Endothelial cell of umbilical vein (primary cell): ENCODE data around the gene CPO. TPM values are rescaled to one million over a fixed set of nuclear protein-coding genes. Genes with fewer than 3 reads are reported as not detected.

ENCODE experiments used
- BruUV-seq: library from RNA; stranded (reverse); fragments of 400-500 nt; replicated peaks from 2 replicates; lab custom pipeline; 2021; lab: Mats Ljungman, UMichigan
- CTCF ChIA-PET: fragments of 300-600, 350-600 bp; sonication (Branson Sonifier 250); formaldehyde crosslinking; loops from one replicate; lab custom pipeline; 2021; ENCODE audit warnings: antibody characterized with exemption, inconsistent platforms; lab: Charles Lee
- POLR2A ChIA-PET: fragments of 300-600, 350-600 bp; sonication (Branson Sonifier 250); formaldehyde crosslinking; loops from one replicate; lab custom pipeline; 2021; ENCODE audit warnings: antibody characterized with exemption, inconsistent platforms; lab: Charles Lee
- DNase-seq: peaks from one replicate; pipeline ENCODE4 v3.0.0-alpha.2; 2011; ENCODE audit warnings: low read depth, low spot score
- FAIRE-seq: peaks from 2 replicates; lab custom pipeline; 2011; peaks lifted over from hg19 to GRCh38; lab: Jason Lieb, UNC
- H2AFZ ChIP-seq: 2 replicates; pipeline ENCODE4 v1.6.0; 2012; ENCODE audit warnings: low read depth, low read length, control low read depth, inconsistent platforms
- H3K27ac ChIP-seq: 2 replicates; pipeline ENCODE4 v1.5.1; 2011; ENCODE audit warnings: low read depth, mild to moderate bottlenecking, control low read depth, low read length, moderate library complexity; ENCODE audit not compliant: insufficient read depth
- H3K27me3 ChIP-seq, 2 experiments: 2 replicates each; pipeline versions ENCODE4 v1.6.0 to v1.6.1; 2011; ENCODE audit warnings: low read length in 2 of 2, mixed read lengths in 1 of 2; ENCODE audit not compliant: control insufficient read depth in 2 of 2, insufficient read depth in 2 of 2
- H3K36me3 ChIP-seq, 2 experiments: 2 replicates in 1 of 2; 3 replicates in 1 of 2; pipeline ENCODE4 v1.5.1; 2011; ENCODE audit warnings: low read length in 2 of 2, mild to moderate bottlenecking in 1 of 2, moderate library complexity in 1 of 2; ENCODE audit not compliant: control insufficient read depth in 2 of 2, insufficient read depth in 2 of 2; ENCODE audit errors: extremely low read depth in 1 of 2
- H3K4me1 ChIP-seq: 3 replicates; pipeline ENCODE4 v1.5.1; 2011; ENCODE audit warnings: mild to moderate bottlenecking, low read length; ENCODE audit not compliant: control insufficient read depth, insufficient read depth; ENCODE audit errors: extremely low read depth
- H3K4me2 ChIP-seq: 2 replicates; pipeline ENCODE4 v1.6.1; 2011; ENCODE audit warnings: low read length, control low read depth, mixed read lengths; ENCODE audit not compliant: insufficient read depth
- H3K4me3 ChIP-seq, 3 experiments: fragments of 200-600 bp in 1 of 3; sonication (generic), shearing (Covaris generic) in 1 of 3; replicated peaks in 1 of 3; 2 replicates each; pipeline ENCODE4 v1.5.1; 2011 to 2016; ENCODE audit warnings: control low read depth in 3 of 3, low read length in 3 of 3, mild to moderate bottlenecking in 2 of 3, inconsistent platforms in 1 of 3, low read depth in 1 of 3, moderate library complexity in 1 of 3; ENCODE audit not compliant: insufficient read depth in 1 of 3
- H3K79me2 ChIP-seq: 2 replicates; pipeline ENCODE4 v1.6.0; 2012; ENCODE audit warnings: low read length, inconsistent platforms; ENCODE audit not compliant: control insufficient read depth, insufficient read depth
- H3K9ac ChIP-seq: replicated peaks from 2 replicates; pipeline ENCODE3; 2011; ENCODE audit warnings: low read length, control low read depth; ENCODE audit not compliant: insufficient read depth; ENCODE audit errors: extremely low read depth
- H3K9me1 ChIP-seq: replicated peaks from 3 replicates; pipeline ENCODE4 v1.6.0; 2011; ENCODE audit warnings: mild to moderate bottlenecking, low read length; ENCODE audit not compliant: control insufficient read depth, insufficient read depth; ENCODE audit errors: extremely low read depth
- H3K9me3 ChIP-seq: replicated peaks from 2 replicates; pipeline ENCODE4 v1.5.1; 2012; ENCODE audit warnings: low read length, inconsistent platforms; ENCODE audit not compliant: control insufficient read depth, insufficient read depth
- H4K20me1 ChIP-seq: replicated peaks from 2 replicates; pipeline ENCODE3; 2011; ENCODE audit warnings: mild to moderate bottlenecking, low read length; ENCODE audit not compliant: control insufficient read depth, insufficient read depth; ENCODE audit errors: extremely low read depth
- CTCF ChIP-seq, 2 donors: IDR thresholded peaks; 1 replicate in 1 of 2; 2 replicates in 1 of 2; pipeline ENCODE4 v1.5.1; 2011; ENCODE audit warnings: low read length in 2 of 2, mild to moderate bottlenecking in 2 of 2, moderate library complexity in 2 of 2, control low read depth in 1 of 2, inconsistent platforms in 1 of 2, low read depth in 1 of 2; ENCODE audit not compliant: insufficient read depth in 1 of 2; ENCODE audit errors: extremely low read depth in 1 of 2
- JUN ChIP-seq: IDR thresholded peaks from 2 replicates; pipeline ENCODE4 v1.6.1; 2011; ENCODE audit warnings: borderline replicate concordance, low read depth; ENCODE audit not compliant: insufficient read length, insufficient read depth
- POLR2A ChIP-seq: IDR thresholded peaks from 2 replicates; pipeline ENCODE4 v1.6.1; 2012; ENCODE audit warnings: low read depth, mild to moderate bottlenecking, control low read depth, low read length
- dilution Hi-C: fragments of 300-500 bp; cut with MboI; formaldehyde crosslinking; loops from one replicate; pipeline ENCODE4 v1.15.0; 2019; ENCODE audit warnings: low sequenced_read_pairs; ENCODE audit not compliant: extremely low pct_ligation_motif_present
- intact Hi-C: fragments of 100-400 bp; cut with micrococcal nuclease; formaldehyde crosslinking; loops from one replicate; pipeline ENCODE4 v1.10.0; 2022
- polyA plus RNA-seq, 4 experiments: library from polyadenylated mRNA; depleted of rRNA in 3 of 4; stranded (reverse) in 3 of 4; unstranded in 1 of 4; fragments of >200 nt; gene quantifications; 2 replicates each; pipeline versions ENCODE4 v1.2.1 to v1.2.3, GENCODE V29; 2011 to 2012; ENCODE audit warnings: missing spikeins in 1 of 4
- total RNA-seq: library from RNA; stranded (reverse); gene quantifications from 2 replicates; pipeline ENCODE4 v1.2.3, GENCODE V29; 2021
- TF ChIP-seq, protein P1 (sequence below): IDR thresholded peaks from 2 replicates; pipeline ENCODE4 v1.6.1; 2011; ENCODE audit not compliant: insufficient read depth, insufficient read length

Gene CPO
- total and polyA plus RNA-seq, 2 donors (not counting 3 experiments of a cell fraction or from before 2014, with no cell fraction given) = not detected

DNA sequence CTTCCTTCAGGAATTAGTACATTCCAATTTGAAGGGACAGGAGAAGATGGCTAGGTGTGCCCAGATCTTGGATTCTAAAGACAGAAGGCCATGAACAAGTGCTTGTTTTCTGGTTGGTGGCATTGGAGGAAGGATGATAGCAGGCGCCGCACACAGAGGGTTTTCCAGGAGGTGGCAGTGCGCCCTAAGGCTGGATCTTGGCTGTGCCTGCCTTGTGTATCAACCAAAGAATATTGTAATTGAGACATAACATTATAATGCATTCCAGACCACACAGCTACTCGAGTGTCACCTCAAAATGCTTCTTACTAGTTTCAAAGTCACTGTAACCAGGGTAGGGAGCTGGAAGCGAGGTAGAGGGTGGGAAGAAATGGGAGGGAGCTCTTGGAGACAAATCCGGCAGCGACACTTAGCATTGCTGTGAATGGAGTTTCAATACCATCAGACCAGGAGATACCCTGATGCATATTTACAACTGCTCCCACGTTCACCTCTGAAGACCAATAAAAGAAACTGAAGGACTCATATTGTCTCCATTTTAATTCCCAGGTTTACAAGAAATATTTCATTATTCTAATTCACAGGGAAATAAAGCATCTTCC, 42.5 kb downstream of the CPO start:
- no peaks in the 10 kb centered on the region for H3K36me3 ChIP-seq
- H2AFZ ChIP-seq = no peak overlapping the region
- no peaks in the 10 kb centered on the region for H3K4me1 ChIP-seq
- no peaks in the 10 kb centered on the region for H4K20me1 ChIP-seq
- no peaks in the 10 kb centered on the region for H3K79me2 ChIP-seq
- H3K9me1 ChIP-seq = no peaks in the 10 kb centered on the region
- no peaks in the 10 kb centered on the region for H3K9me3 ChIP-seq
- no peak overlapping the region for H3K4me2 ChIP-seq
- TF ChIP-seq POLR2A (no peak), JUN (no peak), CTCF (IDR thresholded peaks at IDR 0.05; ENCODE audit: extremely low read depth in 1 of 2, insufficient read depth in 1 of 2, low read depth in 1 of 2, low read length in 2 of 2) (peak; percentile 83 to 88)
- TF ChIP-seq, protein P1, sequence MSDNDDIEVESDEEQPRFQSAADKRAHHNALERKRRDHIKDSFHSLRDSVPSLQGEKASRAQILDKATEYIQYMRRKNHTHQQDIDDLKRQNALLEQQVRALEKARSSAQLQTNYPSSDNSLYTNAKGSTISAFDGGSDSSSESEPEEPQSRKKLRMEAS = no peak
- BruUV-seq = no TSS peak
- dilution Hi-C loops = no loop called here
- H3K27me3 ChIP-seq = peaks cover 0 to 5% of the 10 kb centered on the region in 2 experiments
- ChIA-PET CTCF (interaction anchor here (0.6 to 3.8 kb wide), 14 partner anchors 13 to 496 kb away, joined by 3 to 76 read pairs (median 4); partner anchors contain the start of gene KLF7), POLR2A (interaction anchor here (0.6 kb wide), 1 partner anchor 489 kb away, joined by 3 read pairs; no protein-coding TSS in a partner anchor)
- H3K27ac ChIP-seq = no peak overlapping the region
- intact Hi-C loops = loop anchor here (1.0 to 10.0 kb wide), 8 partner anchors 92 to 1090 kb away; no protein-coding TSS in a partner anchor
- FAIRE-seq (peak; percentile 78), DNase-seq (peak; percentile 79)
- no peak overlapping the region for H3K4me3 ChIP-seq
- H3K9ac ChIP-seq = no peak overlapping the region
